Left ventricle myocardium inferior (tissue), 1 donor: Measurements from ENCODE around the gene MAP2. TPM values are rescaled to one million over a fixed set of nuclear protein-coding genes. Genes with fewer than 3 reads are reported as not detected.

Source experiments
- DNase-seq: peaks from one replicate; pipeline ENCODE4 v3.0.0-alpha.2; 2020
- H3K27ac ChIP-seq: fragments of 200-600 bp; replicated peaks from 2 replicates; pipeline ENCODE4 v1.8.0; 2021
- H3K27me3 ChIP-seq: fragments of 200-600 bp; 2 replicates; pipeline ENCODE4 v1.8.0; 2021; ENCODE audit warnings: low read depth
- H3K36me3 ChIP-seq: fragments of 200-600 bp; 2 replicates; pipeline ENCODE4 v1.8.0; 2021
- H3K4me1 ChIP-seq: fragments of 200-600 bp; 2 replicates; pipeline ENCODE4 v1.8.0; 2021
- H3K4me3 ChIP-seq: fragments of 200-600 bp; 2 replicates; pipeline ENCODE4 v1.8.0; 2021; ENCODE audit warnings: mild to moderate bottlenecking, moderate library complexity
- H3K9me3 ChIP-seq: fragments of 200-600 bp; replicated peaks from 2 replicates; pipeline ENCODE4 v1.8.0; 2021
- intact Hi-C: fragments of 100-400 bp; cut with micrococcal nuclease; formaldehyde crosslinking; loops from one replicate; pipeline ENCODE4 v1.11.0; 2022
- total RNA-seq: library from RNA; stranded (reverse); fragmentation: NEBNext Ultra II Directional; extraction: Animal tissue kit (Norgen Biotek cat#: 25700); gene quantifications from one replicate; pipeline ENCODE4 v1.2.1, GENCODE V29; 2021
- TF ChIP-seq, protein P1 (sequence below): fragments of 200-600 bp; IDR thresholded peaks from 2 replicates; pipeline ENCODE4 v1.8.0; 2021; ENCODE audit warnings: antibody characterized with exemption, mild to moderate bottlenecking, borderline replicate concordance
- donor health status: DM: no; HTN: yes; CAD: no; lungs with severe emphysema.

Gene MAP2
- total RNA-seq, 1 donor from 2014 or later: 6.2 TPM

DNA sequence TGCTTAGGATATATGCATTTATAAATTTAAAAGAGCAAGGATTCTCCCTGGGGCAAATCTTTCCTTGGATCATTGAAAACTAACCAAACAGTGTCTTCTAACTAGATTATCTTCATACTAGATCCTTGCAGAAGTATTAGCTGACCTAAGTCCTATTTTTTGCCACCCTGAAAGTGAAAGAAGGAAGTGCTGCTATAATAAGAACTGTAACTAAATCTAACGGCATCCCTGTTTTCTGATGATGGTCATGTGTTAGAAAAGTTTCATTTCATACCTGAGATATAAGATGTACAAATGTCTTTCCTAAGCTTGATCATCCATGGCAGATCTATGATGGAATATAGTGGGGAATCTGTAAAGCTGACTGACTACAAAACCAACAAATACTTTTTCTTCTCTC, 102.7 kb downstream of the MAP2 start:
- no peaks in the 10 kb centered on the region for H3K36me3 ChIP-seq
- H3K27ac ChIP-seq: peak overlapping the region; percentile 81
- DNase-seq: no peak
- peaks cover 21% of the 10 kb centered on the region for H3K4me1 ChIP-seq
- no peaks in the 10 kb centered on the region for H3K27me3 ChIP-seq
- TF ChIP-seq, protein P1, sequence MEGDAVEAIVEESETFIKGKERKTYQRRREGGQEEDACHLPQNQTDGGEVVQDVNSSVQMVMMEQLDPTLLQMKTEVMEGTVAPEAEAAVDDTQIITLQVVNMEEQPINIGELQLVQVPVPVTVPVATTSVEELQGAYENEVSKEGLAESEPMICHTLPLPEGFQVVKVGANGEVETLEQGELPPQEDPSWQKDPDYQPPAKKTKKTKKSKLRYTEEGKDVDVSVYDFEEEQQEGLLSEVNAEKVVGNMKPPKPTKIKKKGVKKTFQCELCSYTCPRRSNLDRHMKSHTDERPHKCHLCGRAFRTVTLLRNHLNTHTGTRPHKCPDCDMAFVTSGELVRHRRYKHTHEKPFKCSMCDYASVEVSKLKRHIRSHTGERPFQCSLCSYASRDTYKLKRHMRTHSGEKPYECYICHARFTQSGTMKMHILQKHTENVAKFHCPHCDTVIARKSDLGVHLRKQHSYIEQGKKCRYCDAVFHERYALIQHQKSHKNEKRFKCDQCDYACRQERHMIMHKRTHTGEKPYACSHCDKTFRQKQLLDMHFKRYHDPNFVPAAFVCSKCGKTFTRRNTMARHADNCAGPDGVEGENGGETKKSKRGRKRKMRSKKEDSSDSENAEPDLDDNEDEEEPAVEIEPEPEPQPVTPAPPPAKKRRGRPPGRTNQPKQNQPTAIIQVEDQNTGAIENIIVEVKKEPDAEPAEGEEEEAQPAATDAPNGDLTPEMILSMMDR: no peak
- peak overlapping the region; percentile 49 for H3K4me3 ChIP-seq
- intact Hi-C loops: no loop called here
- H3K9me3 ChIP-seq: no peaks in the 10 kb centered on the region

DNA sequence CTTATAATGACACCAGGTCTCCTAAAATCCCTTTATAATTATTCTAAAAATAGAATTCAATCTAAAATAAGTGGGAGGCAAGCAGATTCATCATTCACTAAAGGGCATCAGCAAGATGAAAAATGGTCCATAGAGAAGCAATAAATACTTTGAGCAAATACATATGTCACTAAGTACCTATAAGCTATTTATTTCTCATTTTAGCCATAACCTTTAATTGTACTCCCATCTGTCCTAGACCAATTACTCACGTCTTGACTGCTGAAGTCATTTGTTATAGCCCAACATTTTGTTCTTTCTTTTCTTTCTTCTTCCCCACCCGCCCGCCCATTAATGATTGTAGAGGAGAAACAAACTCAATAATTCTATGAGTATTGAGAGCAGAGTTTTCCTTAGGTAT, 105.7 kb downstream of the MAP2 start:
- no peak overlapping the region for H3K4me3 ChIP-seq
- intact Hi-C loops: no loop called here
- H3K36me3 ChIP-seq: no peaks in the 10 kb centered on the region
- no peaks in the 10 kb centered on the region for H3K9me3 ChIP-seq
- H3K27ac ChIP-seq: no peak overlapping the region
- no peak for DNase-seq
- H3K4me1 ChIP-seq: peaks cover 21% of the 10 kb centered on the region
- H3K27me3 ChIP-seq: no peaks in the 10 kb centered on the region
- TF ChIP-seq, protein P1: no peak

DNA sequence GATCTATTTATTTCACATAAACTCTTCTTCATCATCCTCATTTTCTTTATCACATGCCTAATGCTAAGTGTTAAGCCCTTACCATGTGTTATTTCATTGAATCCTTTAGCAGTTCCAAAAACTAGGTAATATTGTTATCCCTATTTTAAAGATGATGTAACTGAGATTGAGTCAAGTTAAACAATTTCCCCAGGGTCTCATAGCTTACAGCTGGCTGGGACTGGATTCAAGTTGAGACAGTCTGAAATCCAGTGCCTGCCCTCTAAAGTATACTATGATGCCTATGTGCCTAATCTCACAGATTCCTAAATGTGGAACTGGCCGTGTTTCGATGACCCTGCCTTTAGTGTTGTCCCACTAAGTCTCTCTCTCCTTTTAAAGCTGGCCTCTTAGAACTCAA, 108.5 kb downstream of the MAP2 start:
- Histone ChIP-seq H3K4me1 (no peaks in the 10 kb centered on the region), H3K4me3 (no peak overlapping the region), H3K27me3 (no peaks in the 10 kb centered on the region), H3K36me3 (no peaks in the 10 kb centered on the region), H3K9me3 (no peaks in the 10 kb centered on the region), H3K27ac (no peak overlapping the region)
- intact Hi-C loops: no loop called here
- TF ChIP-seq, protein P1: no peak
- DNase-seq: no peak

DNA sequence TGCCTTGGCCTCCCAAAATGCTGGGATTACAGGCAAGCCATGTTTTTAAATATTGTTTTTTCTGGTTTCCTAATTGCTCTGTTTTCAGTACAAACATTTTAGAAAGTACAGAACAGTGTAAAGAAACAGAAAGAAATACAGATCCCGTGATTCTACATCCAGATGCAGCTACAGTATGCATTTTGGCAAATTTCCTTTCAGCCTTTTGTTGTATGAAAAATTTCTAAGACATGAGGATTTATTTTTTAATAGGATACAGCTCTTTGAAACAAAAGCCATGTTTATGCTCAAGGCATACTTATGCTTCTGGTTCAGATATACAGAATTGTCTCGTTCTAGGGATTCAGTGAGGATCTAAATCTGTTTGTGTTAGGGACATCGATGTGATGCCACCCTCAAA, 109.5 kb downstream of the MAP2 start:
- Histone ChIP-seq H3K36me3 (no peaks in the 10 kb centered on the region), H3K27ac (no peak overlapping the region), H3K4me1 (no peaks in the 10 kb centered on the region), H3K27me3 (no peaks in the 10 kb centered on the region), H3K9me3 (no peaks in the 10 kb centered on the region), H3K4me3 (no peak overlapping the region)
- no peak for DNase-seq
- intact Hi-C loops: no loop called here
- TF ChIP-seq, protein P1: no peak

DNA sequence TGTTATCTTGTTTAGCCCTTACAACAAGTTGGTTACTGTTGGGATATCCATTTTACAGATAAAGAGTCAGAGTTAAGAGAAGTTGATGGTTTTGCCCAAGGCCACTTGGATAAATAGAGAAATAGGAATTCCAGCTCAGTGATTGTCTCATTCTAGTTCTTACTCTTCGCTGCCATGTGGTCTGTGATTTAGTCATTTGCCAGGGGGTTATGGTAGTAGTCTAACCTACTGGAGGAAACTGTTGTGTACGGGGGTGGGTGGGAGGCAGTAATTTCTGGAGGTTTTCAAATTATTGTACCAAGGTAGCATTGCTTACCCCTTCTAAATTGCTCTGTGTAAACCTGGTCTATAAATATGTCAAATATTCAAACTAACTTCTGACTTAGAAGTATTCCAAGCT, 110.4 kb downstream of the MAP2 start:
- Histone ChIP-seq H3K36me3 (no peaks in the 10 kb centered on the region), H3K27me3 (no peaks in the 10 kb centered on the region), H3K27ac (no peak overlapping the region), H3K4me3 (no peak overlapping the region), H3K9me3 (no peaks in the 10 kb centered on the region), H3K4me1 (no peaks in the 10 kb centered on the region)
- intact Hi-C loops: no loop called here
- DNase-seq: no peak
- TF ChIP-seq, protein P1: no peak

DNA sequence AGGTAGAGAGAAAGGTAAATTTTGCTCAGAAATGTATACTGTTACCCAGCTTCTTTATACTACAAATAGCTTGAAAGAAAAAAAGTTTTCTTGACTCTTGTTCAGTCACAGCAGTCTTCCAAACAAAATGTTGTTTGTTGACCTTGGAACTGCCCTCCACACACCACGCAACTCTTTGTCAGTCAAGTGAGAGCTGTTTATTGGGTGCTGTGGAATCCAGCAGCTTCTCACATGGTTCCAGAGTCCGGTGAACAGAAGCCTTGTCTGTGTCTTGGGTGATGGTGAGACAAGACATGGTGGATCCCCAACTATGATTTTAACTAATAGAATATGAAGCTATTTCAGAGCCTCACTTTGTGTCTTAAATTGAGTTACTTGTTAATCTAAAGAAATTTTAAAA, 112.5 kb downstream of the MAP2 start:
- H3K4me3 ChIP-seq: no peak overlapping the region
- no peaks in the 10 kb centered on the region for H3K36me3 ChIP-seq
- H3K27me3 ChIP-seq: no peaks in the 10 kb centered on the region
- H3K4me1 ChIP-seq: no peaks in the 10 kb centered on the region
- no peak overlapping the region for H3K27ac ChIP-seq
- no peak for DNase-seq
- H3K9me3 ChIP-seq: peaks cover under 1% of the 10 kb centered on the region
- TF ChIP-seq, protein P1: no peak
- intact Hi-C loops: no loop called here
